HEK293 (cell line): ENCODE results near the gene EML6.

Experiments used
- CTCF ChIA-PET: fragments of 350-600 bp; formaldehyde crosslinking; extraction: SDS; loops from one replicate; lab custom pipeline; 2021; ENCODE audit warnings: antibody characterized with exemption; lab: Yijun Ruan, JAX
- POLR2A ChIA-PET: fragments of 300-600 bp; formaldehyde crosslinking; extraction: SDS; loops from one replicate; lab custom pipeline; 2020; ENCODE audit warnings: antibody characterized with exemption, inconsistent platforms; lab: Yijun Ruan, JAX
- H3K27ac ChIP-seq: fragments of 200-500 bp; sonication (Bioruptor generic); 2 replicates; pipeline ENCODE4 v1.5.1; 2014; ENCODE audit warnings: low read depth, low read length, control low read depth, inconsistent platforms; ENCODE audit errors: extremely low read depth
- H3K36me3 ChIP-seq, 2 experiments: fragments of 200-500 bp in 1 of 2; sonication (Bioruptor generic) in 1 of 2; 1 replicate in 1 of 2; 2 replicates in 1 of 2; pipeline ENCODE4 v1.5.1; 2014 to 2017; ENCODE audit warnings: inconsistent platforms in 2 of 2, low read length in 2 of 2; ENCODE audit not compliant: control insufficient read depth in 2 of 2, insufficient read depth in 1 of 2
- H3K4me1 ChIP-seq: fragments of 200-500 bp; sonication (Bioruptor generic); 2 replicates; pipeline ENCODE4 v1.5.1; 2014; ENCODE audit warnings: mild to moderate bottlenecking, low read length, inconsistent platforms; ENCODE audit not compliant: control insufficient read depth, insufficient read depth
- H3K4me3 ChIP-seq: 2 replicates; pipeline ENCODE4 v1.5.1; 2011; ENCODE audit warnings: low read depth, mild to moderate bottlenecking, control low read depth, low read length, moderate library complexity
- H3K9me3 ChIP-seq: fragments of 200-500 bp; sonication (Bioruptor generic); 2 replicates; pipeline ENCODE4 v1.5.1; 2014; ENCODE audit warnings: low read depth, low read length, inconsistent platforms; ENCODE audit not compliant: control insufficient read depth, insufficient read depth
- BCL11B ChIP-seq: fragments of 450-650 bp; formaldehyde crosslinking; IDR thresholded peaks from 2 replicates; pipeline ENCODE4 v1.5.1; 2016; ENCODE audit warnings: low read depth, missing biosample characterization, missing genetic modification characterization
- EGR2 ChIP-seq: fragments of 450-650 bp; formaldehyde crosslinking; IDR thresholded peaks from 2 replicates; pipeline ENCODE4 v1.5.1; 2016; ENCODE audit warnings: low read depth, missing biosample characterization, missing genetic modification characterization
- HOXA7 ChIP-seq: sonication (generic); formaldehyde crosslinking; IDR thresholded peaks from 2 replicates; pipeline ENCODE4 v1.8.1; 2022; ENCODE audit warnings: missing genetic modification reagents, borderline replicate concordance
- HOXC10 ChIP-seq: sonication (generic); formaldehyde crosslinking; IDR thresholded peaks from 2 replicates; pipeline ENCODE4 v1.8.1; 2023; ENCODE audit warnings: mild to moderate bottlenecking, missing genetic modification reagents
- KLF7 ChIP-seq: fragments of 450-650 bp; formaldehyde crosslinking; IDR thresholded peaks from 2 replicates; pipeline ENCODE4 v1.5.1; 2016; ENCODE audit warnings: missing biosample characterization, missing genetic modification characterization, borderline replicate concordance
- MZF1 ChIP-seq: fragments of 450-650 bp; formaldehyde crosslinking; IDR thresholded peaks from 2 replicates; pipeline ENCODE4 v1.5.1; 2017; ENCODE audit warnings: missing biosample characterization, missing genetic modification characterization, borderline replicate concordance
- OVOL3 ChIP-seq: fragments of 450-650 bp; formaldehyde crosslinking; IDR thresholded peaks from 2 replicates; pipeline ENCODE4 v1.5.1; 2016; ENCODE audit warnings: missing biosample characterization, missing genetic modification characterization
- PBX3 ChIP-seq: sonication (generic); formaldehyde crosslinking; IDR thresholded peaks from 2 replicates; pipeline ENCODE4 v1.8.1; 2022; ENCODE audit warnings: mild to moderate bottlenecking, moderate library complexity, missing genetic modification reagents
- PRDM1 ChIP-seq: fragments of 450-650 bp; formaldehyde crosslinking; IDR thresholded peaks from 2 replicates; pipeline ENCODE4; 2016; ENCODE audit warnings: missing biosample characterization, missing genetic modification characterization
- PRDM2 ChIP-seq: fragments of 450-650 bp; formaldehyde crosslinking; IDR thresholded peaks from 2 replicates; pipeline ENCODE4 v1.5.1; 2016; ENCODE audit warnings: missing biosample characterization, missing genetic modification characterization, borderline replicate concordance
- ZBTB10 ChIP-seq: fragments of 450-650 bp; formaldehyde crosslinking; IDR thresholded peaks from 2 replicates; pipeline ENCODE4 v1.5.1; 2016; ENCODE audit warnings: missing biosample characterization, missing genetic modification characterization
- ZBTB7A ChIP-seq: fragments of 450-650 bp; formaldehyde crosslinking; IDR thresholded peaks from 2 replicates; pipeline ENCODE4 v1.5.1; 2016; ENCODE audit warnings: low read depth, missing biosample characterization, missing genetic modification characterization
- ZNF133 ChIP-seq: fragments of 450-650 bp; formaldehyde crosslinking; IDR thresholded peaks from 2 replicates; pipeline ENCODE4 v1.5.1; 2016; ENCODE audit warnings: missing biosample characterization, missing genetic modification characterization
- ZNF169 ChIP-seq: fragments of 450-650 bp; formaldehyde crosslinking; IDR thresholded peaks from 2 replicates; pipeline ENCODE4 v1.5.1; 2016; ENCODE audit warnings: missing biosample characterization, missing genetic modification characterization
- ZNF174 ChIP-seq: fragments of 450-650 bp; formaldehyde crosslinking; IDR thresholded peaks from 2 replicates; pipeline ENCODE4 v1.5.0; 2017; ENCODE audit warnings: missing biosample characterization, mild to moderate bottlenecking, missing genetic modification characterization
- ZNF239 ChIP-seq: fragments of 450-650 bp; formaldehyde crosslinking; IDR thresholded peaks from 2 replicates; pipeline ENCODE4 v1.5.1; 2016; ENCODE audit warnings: missing biosample characterization, missing genetic modification characterization
- ZNF610 ChIP-seq: fragments of 450-650 bp; formaldehyde crosslinking; IDR thresholded peaks from 2 replicates; pipeline ENCODE4 v1.5.1; 2016; ENCODE audit warnings: missing biosample characterization, missing genetic modification characterization, borderline replicate concordance
- ZNF654 ChIP-seq: fragments of 450-650 bp; formaldehyde crosslinking; IDR thresholded peaks from 2 replicates; pipeline ENCODE4 v1.5.1; 2016; ENCODE audit warnings: low read depth, missing biosample characterization, missing genetic modification characterization
- ZNF692 ChIP-seq: fragments of 450-650 bp; formaldehyde crosslinking; IDR thresholded peaks from 2 replicates; pipeline ENCODE4 v1.5.1; 2016; ENCODE audit warnings: missing biosample characterization, missing genetic modification characterization
- ZNF704 ChIP-seq: fragments of 450-650 bp; formaldehyde crosslinking; IDR thresholded peaks from 2 replicates; pipeline ENCODE4 v1.5.1; 2016; ENCODE audit warnings: missing biosample characterization, missing genetic modification characterization
- ZSCAN18 ChIP-seq: fragments of 450-650 bp; formaldehyde crosslinking; IDR thresholded peaks from 2 replicates; pipeline ENCODE4 v1.5.1; 2016; ENCODE audit warnings: missing biosample characterization, missing genetic modification characterization

The EML6 gene

GRCh38 chr2:54859997-54860701, 136.7 kb downstream of the EML6 start:
- H3K4me1 ChIP-seq = no peaks in the 10 kb centered on the region
- ChIA-PET CTCF (interaction anchor here (0.6 to 1.6 kb wide), 5 partner anchors 21 to 1032 kb away, joined by 3 to 5 read pairs (median 4); no protein-coding TSS in a partner anchor), POLR2A (no interaction called here)
- H3K9me3 ChIP-seq = no peaks in the 10 kb centered on the region
- no peak overlapping the region for H3K4me3 ChIP-seq
- H3K27ac ChIP-seq = no peak overlapping the region
- TF ChIP-seq ZBTB7A (tag by site-specific recombination) = no peak
- no peak for TF ChIP-seq ZNF169 (tag by site-specific recombination)
- TF ChIP-seq ZSCAN18 (tag by site-specific recombination) = no peak
- no peak for TF ChIP-seq ZNF174 (tag by site-specific recombination)
- TF ChIP-seq ZBTB10 (tag by site-specific recombination) = no peak
- TF ChIP-seq ZNF133 (tag by site-specific recombination) = no peak
- no peak for TF ChIP-seq HOXA7 (CRISPR knock-in tag)
- no peak for TF ChIP-seq OVOL3 (tag by site-specific recombination)
- TF ChIP-seq ZNF239 = no peak
- no peak for TF ChIP-seq PRDM1
- no peak for TF ChIP-seq ZNF654 (tag by site-specific recombination)
- TF ChIP-seq ZNF692 = no peak
- no peak for TF ChIP-seq PBX3 (CRISPR knock-in tag)
- no peak for TF ChIP-seq BCL11B
- TF ChIP-seq MZF1 (tag by site-specific recombination) = no peak
- no peak for TF ChIP-seq EGR2 (tag by site-specific recombination)
- no peak for TF ChIP-seq KLF7
- TF ChIP-seq, all 188 proteins: peak for 0
- H3K36me3 ChIP-seq = no peaks in the 10 kb centered on the region

DNA sequence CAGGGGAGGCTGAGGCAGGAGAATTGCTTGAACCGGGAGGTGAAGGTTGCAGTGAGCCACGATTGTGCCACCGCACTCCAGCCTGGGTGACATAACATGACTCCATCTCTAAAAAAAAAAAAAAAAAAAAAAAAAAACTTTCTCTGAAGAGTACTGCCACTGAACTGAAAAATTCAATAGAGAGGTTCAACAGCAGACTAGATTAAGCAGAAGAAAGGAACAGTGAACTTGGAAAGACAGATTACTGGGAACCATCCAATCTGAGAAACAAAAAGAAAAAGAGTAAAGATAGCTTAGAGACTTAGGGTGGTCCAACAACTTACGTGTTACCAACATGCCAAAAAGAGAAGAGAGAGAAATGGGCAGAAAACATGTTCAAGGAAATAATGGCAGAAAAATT, 138.8 kb downstream of the EML6 start:
- Histone ChIP-seq H3K4me1 (no peaks in the 10 kb centered on the region), H3K36me3 (no peaks in the 10 kb centered on the region), H3K4me3 (no peak overlapping the region), H3K9me3 (no peaks in the 10 kb centered on the region), H3K27ac (no peak overlapping the region)
- CTCF ChIA-PET = interaction anchor here (0.5 to 0.7 kb wide), 2 partner anchors 152 to 363 kb away, joined by 3 read pairs; no protein-coding TSS in a partner anchor
- POLR2A ChIA-PET = interaction anchor here (0.7 kb wide), 1 partner anchor 36 kb away, joined by 3 read pairs; no protein-coding TSS in a partner anchor
- no peak for TF ChIP-seq HOXC10 (CRISPR knock-in tag)
- no peak for TF ChIP-seq ZNF610 (tag by site-specific recombination)
- no peak for TF ChIP-seq ZNF704 (tag by site-specific recombination)
- no peak for TF ChIP-seq PRDM2
- TF ChIP-seq ZBTB7A (tag by site-specific recombination) = no peak
